AG10803 (cell line): Measurements from ENCODE around the gene ADAMTS19.
"Not testable (repeated sequence)": the region's sequence is repeated elsewhere in the genome, so short reads cannot be mapped to it uniquely, and the experiment has no call there.

Experiments used
- DNase-seq: peaks from one replicate; pipeline ENCODE4 v3.0.0; 2010; ENCODE audit warnings: low read depth
- H3K4me3 ChIP-seq: 2 replicates; pipeline ENCODE4 v1.5.1; 2011; ENCODE audit warnings: mild to moderate bottlenecking, low read length, control low read depth
- TF ChIP-seq, protein P1 (sequence below): conservative IDR thresholded peaks from 2 replicates; pipeline ENCODE4 v1.5.1; 2011; ENCODE audit warnings: mild to moderate bottlenecking, low read length, control low read depth, inconsistent platforms

The ADAMTS19 gene

GRCh38 chr5:129619782-129620181, 159.7 kb downstream of the ADAMTS19 start:
- TF ChIP-seq, protein P1, sequence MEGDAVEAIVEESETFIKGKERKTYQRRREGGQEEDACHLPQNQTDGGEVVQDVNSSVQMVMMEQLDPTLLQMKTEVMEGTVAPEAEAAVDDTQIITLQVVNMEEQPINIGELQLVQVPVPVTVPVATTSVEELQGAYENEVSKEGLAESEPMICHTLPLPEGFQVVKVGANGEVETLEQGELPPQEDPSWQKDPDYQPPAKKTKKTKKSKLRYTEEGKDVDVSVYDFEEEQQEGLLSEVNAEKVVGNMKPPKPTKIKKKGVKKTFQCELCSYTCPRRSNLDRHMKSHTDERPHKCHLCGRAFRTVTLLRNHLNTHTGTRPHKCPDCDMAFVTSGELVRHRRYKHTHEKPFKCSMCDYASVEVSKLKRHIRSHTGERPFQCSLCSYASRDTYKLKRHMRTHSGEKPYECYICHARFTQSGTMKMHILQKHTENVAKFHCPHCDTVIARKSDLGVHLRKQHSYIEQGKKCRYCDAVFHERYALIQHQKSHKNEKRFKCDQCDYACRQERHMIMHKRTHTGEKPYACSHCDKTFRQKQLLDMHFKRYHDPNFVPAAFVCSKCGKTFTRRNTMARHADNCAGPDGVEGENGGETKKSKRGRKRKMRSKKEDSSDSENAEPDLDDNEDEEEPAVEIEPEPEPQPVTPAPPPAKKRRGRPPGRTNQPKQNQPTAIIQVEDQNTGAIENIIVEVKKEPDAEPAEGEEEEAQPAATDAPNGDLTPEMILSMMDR: no peak
- DNase-seq: no peak
- H3K4me3 ChIP-seq: no peak overlapping the region

DNA sequence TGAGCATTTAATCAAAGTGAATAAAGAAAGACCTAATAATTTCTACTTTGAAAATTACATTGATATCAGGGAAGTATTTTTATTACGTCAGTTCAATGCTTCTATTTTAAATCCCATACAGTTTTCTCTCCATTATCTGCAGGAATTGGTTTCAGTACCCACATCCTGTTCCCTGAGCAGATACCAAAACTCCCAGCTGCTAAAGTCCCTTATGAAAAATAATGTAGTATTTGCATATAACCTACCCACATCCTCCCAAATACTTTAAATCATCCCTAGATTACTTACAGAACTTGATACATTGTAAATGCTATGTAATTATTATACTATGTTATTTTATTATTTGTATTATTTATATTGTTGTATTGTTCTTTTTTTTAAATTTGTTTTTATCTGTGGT, 162.4 kb downstream of the ADAMTS19 start:
- H3K4me3 ChIP-seq: no peak overlapping the region
- TF ChIP-seq, protein P1: no peak
- DNase-seq: no peak

- no peak overlapping the region for H3K4me3 ChIP-seq
These were observed 169.5 kb downstream of the ADAMTS19 start for GRCh38 chr5:129629575-129629974.

DNA sequence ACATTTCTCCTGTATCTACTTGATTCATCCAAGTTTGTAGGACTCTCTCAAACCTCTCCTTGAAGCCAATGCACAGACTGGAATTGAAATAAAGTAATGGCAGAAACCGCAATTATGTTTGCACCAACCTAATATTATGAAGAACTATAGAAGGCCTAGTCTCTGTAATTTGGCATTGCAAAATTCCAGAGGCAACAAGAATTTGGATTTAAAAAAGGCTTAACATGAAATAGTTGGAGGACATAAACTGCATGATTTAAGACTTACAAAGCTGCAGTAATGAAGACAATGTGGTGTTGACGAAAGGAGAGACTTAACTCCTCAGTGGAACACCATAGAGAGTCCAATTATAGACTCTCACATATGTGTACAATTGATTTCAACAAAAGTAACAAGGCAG, 170.0 kb downstream of the ADAMTS19 start:
- H3K4me3 ChIP-seq: no peak overlapping the region
- DNase-seq: no peak

More at GRCh38 chr5:129629575-129629974, 169.5 kb downstream of the ADAMTS19 start:
- DNase-seq: no peak
- TF ChIP-seq, protein P1: no peak

GRCh38 chr5:129631961-129632360, 171.9 kb downstream of the ADAMTS19 start:
- TF ChIP-seq, protein P1: no peak
- DNase-seq: no peak
- H3K4me3 ChIP-seq: no peak overlapping the region

More for the DNA sequence above, 170.0 kb downstream of the ADAMTS19 start:
- TF ChIP-seq, protein P1: no peak

- H3K4me3 ChIP-seq, DNase-seq: not testable (repeated sequence)
These were observed 177.4 kb downstream of the ADAMTS19 start for GRCh38 chr5:129637501-129637900.

DNA sequence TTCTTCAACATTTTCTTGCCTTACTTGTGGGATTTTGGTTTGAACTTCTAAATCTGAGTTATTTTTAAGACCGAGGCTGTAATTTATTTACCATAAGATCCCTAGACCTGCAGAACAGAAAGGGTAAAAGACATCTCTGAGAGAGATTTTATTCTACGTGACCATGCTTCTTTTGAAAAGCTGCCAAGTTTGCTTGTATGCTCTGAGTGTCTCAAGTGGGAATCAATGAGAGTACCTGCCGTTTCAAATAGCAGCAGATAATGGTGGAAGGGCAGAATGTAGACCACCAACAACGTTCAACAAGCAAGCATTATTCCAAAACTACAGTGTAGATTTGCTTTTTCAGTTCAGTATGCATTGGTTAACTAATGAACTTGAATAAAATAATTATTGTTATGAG, 179.2 kb downstream of the ADAMTS19 start:
- DNase-seq: no peak
- no peak overlapping the region for H3K4me3 ChIP-seq
- TF ChIP-seq, protein P1: no peak

DNA sequence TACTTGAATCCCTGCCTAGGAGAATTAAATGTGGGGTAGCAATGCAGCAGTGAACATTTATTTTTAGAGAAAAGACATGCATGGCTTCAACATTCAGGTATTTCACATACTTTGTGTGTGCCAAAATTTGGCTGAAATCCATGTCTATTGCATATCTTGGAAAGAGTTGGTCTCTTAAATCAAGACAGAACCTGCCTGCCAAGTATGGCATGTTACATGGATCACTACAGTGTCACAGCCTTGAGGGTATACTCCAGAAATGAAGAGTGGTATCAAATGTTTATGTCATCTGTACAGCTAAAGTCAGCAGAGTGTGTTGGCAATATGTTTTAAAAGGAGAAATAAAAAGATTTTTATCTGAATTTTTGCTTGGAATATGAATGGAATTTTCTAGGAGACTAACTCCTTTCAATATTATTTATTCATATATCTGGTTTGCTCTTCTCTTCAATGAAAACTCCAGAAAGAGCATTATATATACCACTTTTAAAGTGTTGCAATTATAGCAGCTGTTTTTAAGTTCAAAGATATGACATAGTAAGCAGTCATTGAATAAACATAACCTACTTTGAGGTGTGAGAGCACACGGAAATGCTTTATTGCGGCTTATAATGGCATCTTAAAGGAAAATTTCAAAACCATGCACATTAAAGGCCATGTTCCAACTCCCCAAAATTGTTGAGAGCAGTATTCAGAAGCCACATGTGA, 192.4 kb downstream of the ADAMTS19 start:
- DNase-seq: no peak
- TF ChIP-seq, protein P1: no peak

More for the DNA sequence above, 192.4 kb downstream of the ADAMTS19 start:
- no peak overlapping the region for H3K4me3 ChIP-seq
